Suprapubic skin (tissue), 4 donors: ENCODE measurements around the gene MALRD1.

Experiments used
- EP300 ChIP-seq: sonication (generic); formaldehyde crosslinking; IDR thresholded peaks from one replicate; pipeline ENCODE4 v1.6.1; 2017; ENCODE audit warnings: antibody characterized with exemption
- POLR2A ChIP-seq, 2 donors: fragments of 450-650 bp; IDR thresholded peaks; one replicate each; pipeline ENCODE4 v1.6.1; 2017; ENCODE audit warnings: antibody characterized with exemption in 2 of 2, mild to moderate bottlenecking in 2 of 2, moderate library complexity in 2 of 2
- POLR2AphosphoS5 ChIP-seq, 3 donors: sonication (generic); formaldehyde crosslinking; IDR thresholded peaks; one replicate each; pipeline ENCODE4 v1.6.1; 2017; ENCODE audit warnings: antibody characterized with exemption in 3 of 3
- TF ChIP-seq, protein P1 (sequence below), 2 donors: fragments of 200-600 bp in 1 of 2; fragments of 450-650 bp in 1 of 2; sonication (generic) in 1 of 2; IDR thresholded peaks; one replicate each; pipeline ENCODE4 v1.5.1; 2016 to 2019; ENCODE audit warnings: antibody characterized with exemption in 2 of 2, mild to moderate bottlenecking in 1 of 2, moderate library complexity in 1 of 2

DNA sequence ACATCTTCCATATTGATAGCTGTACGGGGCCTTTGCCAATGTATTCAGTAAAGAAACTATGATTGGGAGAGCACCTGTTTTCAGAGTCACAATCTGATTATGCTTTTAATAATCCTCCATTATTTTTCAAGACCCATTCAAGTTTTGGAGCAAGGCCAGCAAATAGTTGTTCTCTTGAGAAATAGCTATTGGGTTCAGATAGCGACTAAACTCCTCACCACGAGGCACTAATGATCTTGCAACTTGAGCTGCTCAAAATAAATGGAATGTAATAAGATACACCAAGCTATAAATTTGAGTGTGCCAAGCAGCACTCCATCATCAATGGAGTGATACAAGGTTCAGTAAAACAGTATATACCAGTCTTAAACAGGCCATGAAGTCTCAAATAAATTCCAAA is 7.4 kb upstream of the MALRD1 start:
- TF ChIP-seq POLR2AphosphoS5 (IDR thresholded peaks at IDR 0.05) (no peak), POLR2A (IDR thresholded peaks at IDR 0.05) (no peak), EP300 (no peak)
- TF ChIP-seq, protein P1, sequence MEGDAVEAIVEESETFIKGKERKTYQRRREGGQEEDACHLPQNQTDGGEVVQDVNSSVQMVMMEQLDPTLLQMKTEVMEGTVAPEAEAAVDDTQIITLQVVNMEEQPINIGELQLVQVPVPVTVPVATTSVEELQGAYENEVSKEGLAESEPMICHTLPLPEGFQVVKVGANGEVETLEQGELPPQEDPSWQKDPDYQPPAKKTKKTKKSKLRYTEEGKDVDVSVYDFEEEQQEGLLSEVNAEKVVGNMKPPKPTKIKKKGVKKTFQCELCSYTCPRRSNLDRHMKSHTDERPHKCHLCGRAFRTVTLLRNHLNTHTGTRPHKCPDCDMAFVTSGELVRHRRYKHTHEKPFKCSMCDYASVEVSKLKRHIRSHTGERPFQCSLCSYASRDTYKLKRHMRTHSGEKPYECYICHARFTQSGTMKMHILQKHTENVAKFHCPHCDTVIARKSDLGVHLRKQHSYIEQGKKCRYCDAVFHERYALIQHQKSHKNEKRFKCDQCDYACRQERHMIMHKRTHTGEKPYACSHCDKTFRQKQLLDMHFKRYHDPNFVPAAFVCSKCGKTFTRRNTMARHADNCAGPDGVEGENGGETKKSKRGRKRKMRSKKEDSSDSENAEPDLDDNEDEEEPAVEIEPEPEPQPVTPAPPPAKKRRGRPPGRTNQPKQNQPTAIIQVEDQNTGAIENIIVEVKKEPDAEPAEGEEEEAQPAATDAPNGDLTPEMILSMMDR (IDR thresholded peaks at IDR 0.05): no peak
